ENCODE data around the gene UBQLN4. TPM values are rescaled to one million over a fixed set of nuclear protein-coding genes. Genes with fewer than 3 reads are reported as not detected.

The UBQLN4 gene
- polyA plus RNA-seq (2013, experiment 1 of 2) = 41.6 TPM
- 41.3 TPM for polyA plus RNA-seq (2013, experiment 2 of 2)

DNA sequence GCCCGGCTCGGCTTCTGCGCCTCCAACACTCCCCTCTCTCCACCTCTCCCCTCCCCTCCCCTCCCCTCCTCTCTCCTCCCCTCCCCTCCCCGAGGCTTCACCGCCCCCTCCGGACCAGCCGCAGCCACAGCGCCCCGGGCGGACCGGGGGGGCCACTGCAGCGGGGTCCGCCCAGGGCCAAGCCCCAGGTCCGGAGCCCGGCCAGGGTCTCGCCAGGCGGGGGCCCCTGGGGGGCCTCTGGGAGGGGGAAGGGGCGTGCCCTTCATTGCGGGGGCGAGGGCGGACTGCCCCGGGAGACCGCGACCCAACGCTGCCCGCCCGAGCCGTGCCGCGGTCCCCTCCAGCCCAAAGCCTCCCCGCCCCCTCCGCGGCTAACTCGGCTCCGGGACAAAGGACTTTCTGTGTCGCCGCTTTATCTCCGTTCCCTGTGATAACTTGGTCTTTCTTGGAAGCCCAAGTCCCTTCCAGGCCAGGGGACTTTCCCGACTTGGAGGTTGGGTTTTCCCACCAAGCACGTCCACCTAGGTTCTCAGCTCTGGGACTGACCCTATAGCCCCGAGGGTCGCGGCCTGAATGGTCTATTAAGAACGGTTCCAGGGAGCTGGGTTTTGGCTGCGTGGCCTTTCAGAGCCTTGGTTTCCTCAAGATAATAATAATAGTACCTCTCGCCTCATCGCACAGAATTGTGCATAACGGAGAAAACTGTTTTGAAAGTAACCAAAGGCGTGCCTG is at the start of gene UBQLN4:
UBQLN4 (minus strand) TSS at position 31 of the 732 bp plus-strand sequence. CDS start 97 bp downstream, outside the sequence.
- peak within 1 kb of the TSS; percentile 96 for H3K27ac ChIP-seq (ENCODE audit: low read depth, low read length)

DNA sequence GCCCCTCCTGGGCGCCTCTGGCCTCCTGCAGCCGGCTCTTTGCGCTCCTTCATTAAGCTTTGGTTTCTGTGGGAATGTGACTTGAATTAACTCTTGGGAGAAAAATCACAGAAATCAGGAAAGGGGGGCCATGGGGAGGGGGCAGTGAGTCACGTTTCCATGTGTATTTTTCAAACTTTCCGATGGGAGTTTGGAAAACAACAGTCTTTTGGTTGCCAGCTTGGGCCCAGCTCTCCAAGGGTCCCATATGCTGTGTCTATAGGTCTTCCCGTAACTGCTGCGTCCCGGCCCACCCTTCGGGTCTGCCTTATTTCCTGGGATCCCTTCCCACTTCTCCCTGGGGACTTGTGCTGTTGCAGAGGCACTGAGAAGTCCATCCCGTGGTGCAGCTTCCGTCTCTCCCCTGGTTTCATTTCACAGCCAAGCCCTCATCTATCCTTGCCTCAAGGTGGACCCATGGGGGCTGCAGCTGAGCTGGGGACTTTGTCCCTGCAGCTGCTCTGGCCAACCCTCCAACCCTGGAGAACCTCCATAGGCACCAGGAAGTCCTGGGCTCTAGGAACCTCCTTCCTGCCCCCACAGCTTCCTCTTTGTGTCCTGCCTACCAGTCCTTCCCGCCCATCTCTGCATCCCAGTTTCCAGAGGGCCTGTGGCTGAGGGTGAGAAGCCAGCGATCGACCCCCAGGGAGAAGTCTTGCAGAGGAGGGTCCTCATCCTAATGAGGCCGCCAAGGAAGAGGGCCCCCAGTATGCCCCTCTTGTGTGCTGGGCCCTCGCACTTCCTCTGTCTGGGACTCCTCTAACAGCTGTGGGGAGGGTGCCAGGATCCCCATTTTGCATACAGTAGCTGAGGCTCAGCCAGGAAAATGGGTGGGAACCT is 49.3 kb upstream of the UBQLN4 start:
- H3K9ac ChIP-seq (ENCODE audit: low read depth, low read length) = no peak overlapping the region
- peaks cover 40% of the 10 kb centered on the region for H3K4me1 ChIP-seq (ENCODE audit: insufficient read depth, low read length)
- H3K36me3 ChIP-seq (ENCODE audit: insufficient read depth, low read length) = no peaks in the 10 kb centered on the region
- H3K27ac ChIP-seq (ENCODE audit: low read depth, low read length) = no peak overlapping the region
- 90% methylated on average over 16 of the region's 16 CpGs for WGBS
- H3K4me3 ChIP-seq (ENCODE audit: low read length) = no peak overlapping the region
- H3K9me3 ChIP-seq (ENCODE audit: insufficient read depth, low read depth, low read length) = no peaks in the 10 kb centered on the region
- H3K27me3 ChIP-seq (ENCODE audit: insufficient read depth, low read length) = no peaks in the 10 kb centered on the region

More for the DNA sequence above, at the start of gene UBQLN4:
- no peaks in the 10 kb centered on the region for H3K27me3 ChIP-seq (ENCODE audit: insufficient read depth, low read length)
- under 1% methylated on average over 41 of the region's 49 CpGs for WGBS
- H3K4me1 ChIP-seq (ENCODE audit: insufficient read depth, low read length) = peaks cover 4% of the 10 kb centered on the region; the same call in 1 of the 2 replicates
- no peaks in the 10 kb centered on the region for H3K9me3 ChIP-seq (ENCODE audit: insufficient read depth, low read depth, low read length)
- peaks cover 36% of the 10 kb centered on the region for H3K36me3 ChIP-seq (ENCODE audit: insufficient read depth, low read length)
- peak within 1 kb of the TSS; percentile 94 for H3K9ac ChIP-seq (ENCODE audit: low read depth, low read length)
- H3K4me3 ChIP-seq (ENCODE audit: low read length) = peak within 1 kb of the TSS; percentile 93

DNA sequence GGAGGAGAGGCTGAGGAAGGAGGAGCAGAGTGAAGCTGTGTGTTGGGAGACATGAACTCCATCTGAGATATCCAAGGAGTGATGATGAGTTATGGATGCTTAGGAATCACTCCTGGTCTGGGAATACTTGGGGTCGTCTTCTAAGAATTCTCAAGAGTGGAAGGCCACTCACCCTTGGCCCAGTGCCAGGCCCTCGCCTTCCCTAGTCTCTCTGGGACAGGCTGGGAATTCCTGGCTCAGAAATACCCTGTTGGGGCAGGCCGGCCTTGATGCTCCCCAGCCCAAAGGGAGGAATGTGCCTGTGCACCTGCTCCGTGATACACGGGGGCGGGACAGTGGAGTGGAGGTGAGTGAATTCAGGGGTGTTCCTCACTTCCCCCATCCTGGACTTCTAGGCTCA is 48.3 kb upstream of the UBQLN4 start:
- Histone ChIP-seq H3K27ac (ENCODE audit: low read depth, low read length) (no peak overlapping the region), H3K9ac (ENCODE audit: low read depth, low read length) (no peak overlapping the region), H3K27me3 (ENCODE audit: insufficient read depth, low read length) (no peaks in the 10 kb centered on the region), H3K9me3 (ENCODE audit: insufficient read depth, low read depth, low read length) (no peaks in the 10 kb centered on the region), H3K4me3 (ENCODE audit: low read length) (no peak overlapping the region), H3K36me3 (ENCODE audit: insufficient read depth, low read length) (no peaks in the 10 kb centered on the region), H3K4me1 (ENCODE audit: insufficient read depth, low read length) (peaks cover 36% of the 10 kb centered on the region)
- whole genome bisulfite sequencing = 94% methylated on average over 6 of the region's 6 CpGs

DNA sequence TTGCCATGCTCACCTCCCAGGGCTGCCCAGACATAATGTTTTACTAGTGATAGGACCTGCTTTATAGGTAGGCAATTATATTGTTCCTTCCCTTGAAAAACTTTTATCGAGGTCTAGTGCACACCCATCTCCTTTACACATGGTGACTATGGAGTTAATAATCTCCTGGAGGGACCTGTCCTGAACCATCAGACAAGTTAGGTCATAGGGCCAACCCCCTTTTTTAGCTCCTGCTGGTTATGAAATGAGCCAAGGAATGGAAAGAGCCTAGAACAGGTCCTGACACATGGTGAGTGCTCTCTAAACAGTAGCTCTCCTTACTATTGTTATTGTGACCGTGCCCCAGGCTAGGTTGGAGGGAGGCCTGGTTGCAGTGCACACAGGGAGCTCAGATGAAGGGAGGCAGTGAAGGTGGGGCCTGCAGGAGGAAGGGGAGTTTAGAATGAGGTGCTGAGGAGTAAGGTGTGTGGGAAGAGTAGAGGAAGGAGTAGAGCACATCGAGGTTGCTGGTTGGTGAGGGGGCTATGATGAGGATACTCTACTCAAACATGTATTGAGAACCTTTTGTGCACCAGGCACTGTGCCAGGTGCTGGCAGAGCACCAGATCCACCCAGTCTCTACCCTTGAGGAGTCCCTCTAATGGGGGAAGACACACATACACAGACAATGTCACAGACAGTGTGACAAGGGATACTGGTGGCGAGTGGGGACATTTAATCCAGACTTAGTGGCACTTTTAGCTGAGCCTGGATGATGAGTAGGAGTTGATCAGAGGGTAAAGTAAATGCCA is 46.8 kb upstream of the UBQLN4 start:
- Histone ChIP-seq H3K4me3 (ENCODE audit: low read length) (no peak overlapping the region), H3K4me1 (ENCODE audit: insufficient read depth, low read length) (peaks cover 37% of the 10 kb centered on the region), H3K9me3 (ENCODE audit: insufficient read depth, low read depth, low read length) (no peaks in the 10 kb centered on the region), H3K36me3 (ENCODE audit: insufficient read depth, low read length) (no peaks in the 10 kb centered on the region), H3K9ac (ENCODE audit: low read depth, low read length) (no peak overlapping the region), H3K27ac (ENCODE audit: low read depth, low read length) (no peak overlapping the region), H3K27me3 (ENCODE audit: insufficient read depth, low read length) (no peaks in the 10 kb centered on the region)
- WGBS = 88% methylated on average over 4 of the region's 4 CpGs

DNA sequence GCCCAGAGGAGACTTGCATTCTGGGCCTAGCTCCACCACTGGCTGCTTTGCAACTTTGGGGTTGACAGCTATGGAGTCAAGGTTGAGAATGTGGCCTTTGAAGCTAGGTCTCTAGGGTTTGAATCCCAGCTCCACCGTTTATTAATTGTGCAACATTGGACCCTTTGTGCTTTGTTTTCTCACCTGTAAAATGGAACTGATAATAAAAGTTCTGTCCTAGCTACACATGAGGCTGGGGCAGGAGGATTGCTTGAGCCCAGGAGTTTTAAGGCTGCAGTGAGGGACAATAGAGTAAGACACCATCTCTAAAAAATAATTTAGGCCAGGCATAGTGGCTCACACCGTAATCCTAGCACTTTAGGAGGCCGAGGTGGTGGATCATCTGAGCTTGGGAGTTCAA is 45.7 kb upstream of the UBQLN4 start:
- Histone ChIP-seq H3K9ac (ENCODE audit: low read depth, low read length) (no peak overlapping the region), H3K27me3 (ENCODE audit: insufficient read depth, low read length) (no peaks in the 10 kb centered on the region), H3K36me3 (ENCODE audit: insufficient read depth, low read length) (no peaks in the 10 kb centered on the region), H3K4me1 (ENCODE audit: insufficient read depth, low read length) (peaks cover 26% of the 10 kb centered on the region), H3K27ac (ENCODE audit: low read depth, low read length) (no peak overlapping the region), H3K9me3 (ENCODE audit: insufficient read depth, low read depth, low read length) (no peaks in the 10 kb centered on the region), H3K4me3 (ENCODE audit: low read length) (no peak overlapping the region)
- WGBS = 97% methylated on average over 3 of the region's 3 CpGs

DNA sequence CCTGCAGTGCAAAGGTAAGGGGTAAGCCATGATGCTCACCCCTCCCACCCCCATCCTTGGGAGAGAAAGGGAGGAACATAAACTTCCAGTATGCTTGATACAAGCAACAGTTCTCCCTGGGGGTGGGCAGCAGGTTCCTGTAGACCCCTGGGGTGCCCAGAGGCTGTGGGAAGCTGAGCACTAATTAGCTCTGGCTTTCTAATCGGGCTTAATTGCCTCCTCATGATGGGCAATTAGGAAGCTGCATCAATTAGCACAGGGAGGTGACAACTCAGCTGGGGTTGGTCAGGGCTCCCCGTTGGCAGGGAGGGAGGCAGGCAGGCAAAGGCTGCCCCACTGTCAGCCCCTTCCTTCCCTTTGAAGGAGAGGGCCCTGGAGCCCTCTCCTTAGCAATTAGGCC is 45.2 kb upstream of the UBQLN4 start:
- Histone ChIP-seq H3K36me3 (ENCODE audit: insufficient read depth, low read length) (peaks cover 3% of the 10 kb centered on the region), H3K4me3 (ENCODE audit: low read length) (no peak overlapping the region), H3K9me3 (ENCODE audit: insufficient read depth, low read depth, low read length) (no peaks in the 10 kb centered on the region), H3K4me1 (ENCODE audit: insufficient read depth, low read length) (peaks cover 21% of the 10 kb centered on the region), H3K27ac (ENCODE audit: low read depth, low read length) (no peak overlapping the region), H3K9ac (ENCODE audit: low read depth, low read length) (no peak overlapping the region), H3K27me3 (ENCODE audit: insufficient read depth, low read length) (no peaks in the 10 kb centered on the region)
- 72% methylated on average over 2 of the region's 2 CpGs for WGBS

DNA sequence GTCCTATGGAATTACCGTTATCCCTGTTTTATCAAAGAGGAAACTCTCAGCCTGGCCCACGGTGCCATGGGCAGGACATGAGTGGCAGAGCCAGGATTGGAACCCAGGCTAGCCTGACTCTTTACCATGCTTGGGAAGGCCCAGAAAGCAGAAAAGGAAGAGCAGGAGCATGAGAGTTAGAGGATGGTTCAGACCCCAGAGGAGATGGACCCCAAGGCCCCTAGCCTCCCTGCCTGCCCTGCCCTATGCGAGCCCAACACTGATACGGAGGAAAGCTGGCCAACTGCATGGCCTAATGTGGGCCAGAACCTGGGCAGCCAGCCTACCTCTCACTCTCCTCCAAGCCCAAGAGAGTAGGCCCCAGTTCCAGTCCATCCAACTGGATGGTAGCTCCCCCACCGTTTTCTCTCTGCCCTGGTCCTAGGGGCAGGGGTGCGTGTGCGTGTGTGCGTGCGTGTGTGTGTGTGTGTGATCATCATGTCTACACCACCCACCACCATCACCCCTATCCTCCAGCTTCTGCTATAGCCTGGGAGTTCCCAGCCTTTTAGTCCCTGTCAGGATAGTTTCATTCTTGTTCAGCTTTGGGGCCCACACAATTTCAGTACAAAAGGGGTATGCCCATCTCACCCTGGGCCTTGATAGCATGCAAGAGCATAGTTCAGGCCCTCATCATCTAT is 44.0 kb upstream of the UBQLN4 start:
- Histone ChIP-seq H3K36me3 (ENCODE audit: insufficient read depth, low read length) (peaks cover 9% of the 10 kb centered on the region), H3K4me3 (ENCODE audit: low read length) (no peak overlapping the region), H3K4me1 (ENCODE audit: insufficient read depth, low read length) (peaks cover 11% of the 10 kb centered on the region), H3K27ac (ENCODE audit: low read depth, low read length) (no peak overlapping the region), H3K9me3 (ENCODE audit: insufficient read depth, low read depth, low read length) (no peaks in the 10 kb centered on the region), H3K9ac (ENCODE audit: low read depth, low read length) (no peak overlapping the region), H3K27me3 (ENCODE audit: insufficient read depth, low read length) (no peaks in the 10 kb centered on the region)
- WGBS = 98% methylated on average over 9 of the region's 9 CpGs

DNA sequence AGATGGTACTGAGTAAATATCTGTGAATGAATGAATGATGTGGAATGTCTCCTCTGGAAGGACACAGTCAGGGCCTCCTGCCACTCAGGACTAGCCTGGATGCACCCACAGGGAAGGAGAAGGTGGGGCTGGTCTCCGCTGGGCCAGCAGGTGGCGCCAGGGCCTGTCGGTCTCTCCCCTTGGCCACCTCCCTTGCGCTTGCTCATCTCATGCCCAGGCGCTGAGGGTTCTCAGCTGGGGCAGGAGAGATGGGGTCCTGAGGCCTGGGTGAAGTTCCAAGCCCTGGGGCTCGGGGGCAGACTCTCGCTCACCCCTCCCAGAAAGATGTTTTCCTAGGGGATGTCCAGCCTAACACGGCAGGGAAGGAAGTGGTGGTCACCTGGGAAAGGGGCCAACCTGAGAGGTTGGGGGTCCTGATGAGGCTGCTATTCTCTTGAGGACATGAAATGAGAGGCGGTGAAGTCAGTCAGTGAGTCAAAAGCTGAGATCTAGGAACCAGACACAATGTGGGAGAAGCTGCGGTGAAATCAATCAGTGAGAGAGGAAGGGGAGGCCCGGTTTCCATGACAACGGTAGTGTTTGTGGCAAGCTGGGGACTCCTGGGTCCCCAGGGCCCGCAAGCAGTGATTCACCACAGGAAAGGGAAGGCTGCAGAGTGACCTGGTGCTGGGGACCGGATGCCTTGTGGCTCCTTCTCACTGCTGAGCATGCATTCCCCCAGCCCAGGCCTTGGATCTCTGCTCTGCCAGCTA is 43.2 kb upstream of the UBQLN4 start:
- Histone ChIP-seq H3K4me3 (ENCODE audit: low read length) (no peak overlapping the region), H3K27me3 (ENCODE audit: insufficient read depth, low read length) (no peaks in the 10 kb centered on the region), H3K9me3 (ENCODE audit: insufficient read depth, low read depth, low read length) (no peaks in the 10 kb centered on the region), H3K4me1 (ENCODE audit: insufficient read depth, low read length) (peaks cover 11% of the 10 kb centered on the region), H3K27ac (ENCODE audit: low read depth, low read length) (peak overlapping the region; percentile 53; the same call in 1 of the 2 replicates), H3K9ac (ENCODE audit: low read depth, low read length) (0 out of 2 replicates have a peak overlapping the region, but pooled peaks have one; percentile 16), H3K36me3 (ENCODE audit: insufficient read depth, low read length) (peaks cover 9% of the 10 kb centered on the region)
- WGBS = 53% methylated on average over 14 of the region's 14 CpGs

DNA sequence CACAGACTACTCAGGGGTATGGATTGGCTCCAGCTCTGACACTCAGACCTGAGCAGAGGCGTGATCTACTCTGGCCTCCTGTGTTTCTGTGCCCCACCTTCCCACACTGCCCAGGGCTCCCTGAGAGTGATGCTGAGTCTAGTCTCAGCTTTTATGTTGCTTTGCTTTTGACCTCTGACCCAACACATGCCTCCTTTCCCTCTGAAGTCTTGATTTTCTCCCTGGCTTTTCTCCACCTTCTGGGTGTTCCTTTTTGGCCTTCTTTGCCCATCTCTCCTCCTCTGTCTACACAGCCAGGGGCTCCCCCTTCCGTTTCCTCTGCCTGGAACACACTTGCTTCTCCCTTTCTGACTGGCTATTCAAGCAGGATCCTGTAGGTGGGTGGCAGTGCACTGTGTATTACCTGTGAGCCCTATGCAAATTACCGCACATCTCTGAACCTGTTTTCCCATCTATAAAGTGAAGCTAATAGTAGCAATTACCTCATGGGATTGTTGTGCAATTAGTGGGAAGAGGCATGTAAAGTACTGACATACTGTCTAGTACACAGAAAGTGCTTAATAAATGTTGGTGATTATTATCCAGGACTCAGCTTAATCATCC is 42.4 kb upstream of the UBQLN4 start:
- no peak overlapping the region for H3K4me3 ChIP-seq (ENCODE audit: low read length)
- no peaks in the 10 kb centered on the region for H3K9me3 ChIP-seq (ENCODE audit: insufficient read depth, low read depth, low read length)
- peaks cover 11% of the 10 kb centered on the region for H3K4me1 ChIP-seq (ENCODE audit: insufficient read depth, low read length)
- H3K27me3 ChIP-seq (ENCODE audit: insufficient read depth, low read length) = no peaks in the 10 kb centered on the region
- H3K36me3 ChIP-seq (ENCODE audit: insufficient read depth, low read length) = peaks cover 12% of the 10 kb centered on the region
- H3K27ac ChIP-seq (ENCODE audit: low read depth, low read length) = peak overlapping the region; percentile 53; the same call in 1 of the 2 replicates
- WGBS = 94% methylated on average over 2 of the region's 3 CpGs
- no peak overlapping the region for H3K9ac ChIP-seq (ENCODE audit: low read depth, low read length)
